ENCODE measurements around the gene PTK7. TPM values are rescaled to one million over a fixed set of nuclear protein-coding genes. Genes with fewer than 3 reads are reported as not detected.
A peak's percentile ranks its signal among the peaks of the same experiment; 100 is the strongest.
"Not testable (repeated sequence)": the region's sequence is repeated elsewhere in the genome, so short reads cannot be mapped to it uniquely, and the experiment has no call there.

The PTK7 gene
- total RNA-seq, 2 experiments from 2014 or later: 3.3 to 3.9 TPM

DNA sequence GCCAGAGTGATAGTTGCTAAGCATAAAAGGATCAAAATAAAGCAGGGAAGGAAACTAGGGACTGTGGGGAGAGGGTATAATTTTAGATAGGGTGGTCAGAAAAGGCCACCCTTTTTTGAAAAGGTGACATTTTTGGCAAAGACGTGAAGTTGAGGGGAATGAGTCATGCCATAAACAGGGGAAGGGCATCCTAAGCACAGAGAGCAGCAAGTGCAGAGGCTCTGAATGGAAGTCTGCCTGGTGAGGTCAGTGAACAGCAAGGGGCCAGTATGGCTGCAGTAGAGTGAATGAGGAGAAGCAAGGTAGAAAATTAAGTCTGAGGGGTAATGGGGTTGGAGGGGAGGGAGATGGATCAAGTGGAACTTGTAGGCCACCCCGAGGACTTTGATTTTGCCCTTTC, 14.3 kb upstream of the PTK7 start:
- peaks cover 23% of the 10 kb centered on the region for H3K4me1 Mint-ChIP-seq
- H3K36me3 Mint-ChIP-seq: no peaks in the 10 kb centered on the region
- DNase-seq: no peak
- H3K9me3 Mint-ChIP-seq: no peaks in the 10 kb centered on the region
- H3K4me3 Mint-ChIP-seq: no peak overlapping the region
- no peak overlapping the region for H3K27ac Mint-ChIP-seq
- no peaks in the 10 kb centered on the region for H3K27me3 Mint-ChIP-seq

DNA sequence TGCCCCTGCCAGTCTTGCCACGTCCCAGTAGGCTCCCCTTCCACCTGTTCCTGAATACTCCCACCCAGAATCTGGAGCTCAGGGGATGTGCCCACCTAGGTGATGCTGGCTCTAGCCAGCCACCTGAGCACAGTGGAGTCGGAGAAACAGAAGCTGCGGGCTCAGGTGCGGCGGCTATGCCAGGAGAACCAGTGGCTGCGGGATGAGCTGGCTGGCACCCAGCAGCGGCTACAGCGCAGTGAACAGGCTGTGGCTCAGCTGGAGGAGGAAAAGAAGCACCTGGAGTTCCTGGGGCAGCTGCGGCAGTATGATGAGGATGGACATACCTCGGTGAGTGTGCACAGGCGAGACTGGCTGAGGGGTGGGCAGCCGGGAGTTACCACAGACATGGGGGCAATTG, 13.3 kb upstream of the PTK7 start:
- DNase-seq: no peak
- no peak overlapping the region for H3K4me3 Mint-ChIP-seq
- peaks cover 20% of the 10 kb centered on the region for H3K4me1 Mint-ChIP-seq
- H3K9me3 Mint-ChIP-seq: no peaks in the 10 kb centered on the region
- no peaks in the 10 kb centered on the region for H3K36me3 Mint-ChIP-seq
- no peak overlapping the region for H3K27ac Mint-ChIP-seq
- H3K27me3 Mint-ChIP-seq: no peaks in the 10 kb centered on the region

DNA sequence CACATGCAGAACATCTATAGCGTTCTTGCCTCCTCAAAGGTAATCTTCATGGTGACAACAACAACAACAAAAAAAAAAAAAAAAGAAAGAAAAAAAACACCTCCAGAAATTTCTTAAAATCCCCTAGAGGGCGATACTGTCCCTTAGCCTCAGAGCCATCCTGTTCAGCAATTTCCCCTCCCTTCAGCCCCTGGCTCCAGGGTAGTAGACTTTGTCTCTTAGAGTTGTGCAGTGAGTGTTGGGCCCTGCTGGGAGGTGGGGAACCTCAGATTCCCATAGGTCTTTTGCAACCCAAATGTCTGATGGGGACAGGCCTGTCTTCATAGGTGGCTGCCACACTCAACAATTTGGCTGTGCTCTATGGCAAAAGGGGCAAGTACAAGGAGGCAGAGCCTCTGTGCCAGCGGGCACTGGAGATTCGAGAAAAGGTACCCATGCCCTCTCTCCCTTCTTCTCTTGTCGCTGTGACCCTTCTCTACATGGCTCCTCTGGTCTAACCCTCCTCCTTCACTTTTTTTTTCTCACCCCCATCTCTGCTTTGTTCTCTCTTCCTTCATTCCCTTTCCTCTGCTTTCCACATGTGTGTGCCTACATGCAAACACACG, 6.0 kb upstream of the PTK7 start:
- DNase-seq: no peak
- H3K36me3 Mint-ChIP-seq: no peaks in the 10 kb centered on the region
- H3K27me3 Mint-ChIP-seq: no peaks in the 10 kb centered on the region
- no peak overlapping the region for H3K4me3 Mint-ChIP-seq
- no peaks in the 10 kb centered on the region for H3K4me1 Mint-ChIP-seq
- H3K27ac Mint-ChIP-seq: no peak overlapping the region
- H3K9me3 Mint-ChIP-seq: no peaks in the 10 kb centered on the region

DNA sequence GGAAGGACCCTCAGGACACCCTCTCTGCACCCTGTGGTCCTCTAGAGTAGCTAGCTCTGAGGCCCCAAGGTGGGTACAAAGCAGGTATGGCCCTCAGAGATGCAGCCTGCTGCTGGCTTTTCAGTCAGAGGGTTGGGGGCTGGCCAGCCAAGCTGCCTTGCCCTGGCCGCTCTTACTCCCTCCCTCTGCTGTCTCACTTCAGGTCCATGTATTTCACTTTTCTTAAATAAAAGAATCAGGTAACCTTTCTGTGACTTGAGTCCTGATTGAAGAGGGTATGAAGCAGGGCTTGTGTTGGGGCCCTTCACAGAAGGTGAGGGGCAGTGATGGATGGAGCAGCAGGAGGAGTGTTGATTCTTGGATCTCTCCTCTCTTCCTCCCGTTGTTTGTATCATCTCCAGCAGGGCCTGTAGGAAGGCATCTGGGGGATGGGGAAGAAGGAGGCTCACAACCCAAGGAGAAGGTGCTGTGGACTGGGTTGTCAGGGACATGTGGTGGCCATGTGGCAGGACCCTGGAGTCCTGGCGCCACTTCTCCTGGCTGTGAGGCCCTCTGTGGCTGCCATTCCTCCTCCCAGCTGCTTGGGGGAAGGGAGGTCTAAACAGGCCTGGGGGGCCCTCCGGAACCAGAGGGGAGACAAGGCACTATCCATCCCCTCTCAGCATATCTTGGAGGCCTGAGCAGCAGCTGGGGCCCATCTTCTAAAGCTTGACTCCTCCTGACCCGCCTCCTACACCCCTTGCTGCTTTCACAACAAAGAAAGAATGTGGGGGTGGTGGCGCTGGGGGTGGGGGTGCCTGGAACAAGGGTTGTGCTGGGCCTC, 1.1 kb upstream of the PTK7 start:
- H3K27ac Mint-ChIP-seq: no peak overlapping the region
- H3K4me1 Mint-ChIP-seq: peaks cover 3% of the 10 kb centered on the region
- H3K36me3 Mint-ChIP-seq: no peaks in the 10 kb centered on the region
- DNase-seq: no peak
- H3K4me3 Mint-ChIP-seq: no peak overlapping the region
- peaks cover 18% of the 10 kb centered on the region for H3K27me3 Mint-ChIP-seq
- no peaks in the 10 kb centered on the region for H3K9me3 Mint-ChIP-seq

DNA sequence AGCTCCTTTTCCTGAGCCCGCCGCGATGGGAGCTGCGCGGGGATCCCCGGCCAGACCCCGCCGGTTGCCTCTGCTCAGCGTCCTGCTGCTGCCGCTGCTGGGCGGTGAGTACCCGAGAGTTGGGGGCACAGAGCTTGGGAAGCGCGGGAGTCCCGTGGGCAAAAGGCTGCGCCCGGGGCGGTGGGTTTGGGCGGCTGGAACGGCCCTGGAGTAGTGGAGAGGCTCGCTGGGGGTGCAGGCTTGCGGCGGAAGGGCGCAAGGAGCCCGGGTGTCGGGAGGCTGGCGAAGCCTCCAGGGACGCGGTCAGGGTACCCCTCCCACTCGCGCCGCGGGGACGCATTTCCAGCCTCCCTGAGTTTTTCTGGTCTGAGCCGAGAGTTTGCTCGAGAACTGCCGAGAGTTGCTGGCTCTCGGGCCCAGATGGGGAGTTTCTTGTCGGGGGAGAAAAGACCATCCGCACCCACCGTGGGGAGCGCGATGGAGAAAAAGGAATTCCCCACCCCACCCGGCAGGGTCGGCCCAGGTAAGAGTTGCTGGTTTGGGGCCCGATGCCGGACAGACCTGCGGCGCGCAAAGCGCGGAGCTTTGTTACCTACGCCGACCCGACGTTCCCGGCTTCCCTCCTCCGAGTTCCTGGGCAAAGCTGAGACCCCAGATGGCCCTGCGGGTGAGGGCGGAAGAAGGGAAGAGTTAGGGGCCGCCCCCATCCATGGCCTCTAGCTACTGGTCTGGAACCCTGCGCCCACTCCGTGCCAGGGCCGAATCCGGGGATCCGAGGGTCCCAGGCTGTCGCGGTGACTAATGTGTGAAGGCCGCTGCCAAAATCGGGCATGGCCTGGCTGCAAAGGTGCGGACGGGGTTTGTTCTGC, 584 bp downstream of the PTK7 start:
- no peak for DNase-seq
- peaks cover 4% of the 10 kb centered on the region for H3K4me1 Mint-ChIP-seq
- no peak overlapping the region for H3K27ac Mint-ChIP-seq
- no peaks in the 10 kb centered on the region for H3K36me3 Mint-ChIP-seq
- peak overlapping the region; percentile 66 for H3K4me3 Mint-ChIP-seq
- peaks cover 18% of the 10 kb centered on the region for H3K27me3 Mint-ChIP-seq
- H3K9me3 Mint-ChIP-seq: no peaks in the 10 kb centered on the region

DNA sequence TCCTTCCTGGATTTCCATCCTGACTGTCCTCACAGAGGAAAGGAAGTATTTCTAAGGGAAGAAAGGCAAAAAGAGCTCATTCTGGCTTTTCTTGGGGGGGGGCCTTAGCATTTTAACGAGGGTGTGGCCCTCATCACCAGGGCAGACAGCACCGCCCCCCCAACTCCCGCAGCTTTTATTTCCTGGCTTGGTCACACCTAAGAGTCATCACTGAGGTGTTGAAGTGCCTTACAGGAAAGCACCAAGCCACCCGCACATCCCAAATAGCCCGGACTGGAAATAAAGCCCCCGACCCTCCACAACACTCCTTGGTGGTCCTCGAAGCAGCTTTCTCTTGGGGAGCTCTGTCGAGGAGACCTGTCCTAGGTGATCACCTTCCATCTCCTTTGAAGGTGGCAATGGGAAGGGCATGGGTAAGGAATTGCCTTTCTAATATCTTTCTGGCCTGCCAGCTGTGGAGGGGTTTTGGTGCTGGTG, 1.3 kb downstream of the PTK7 start:
- Mint-ChIP-seq H3K9me3 (no peaks in the 10 kb centered on the region), H3K4me1 (peaks cover 6% of the 10 kb centered on the region), H3K4me3 (peak overlapping the region; percentile 66), H3K36me3 (no peaks in the 10 kb centered on the region), H3K27me3 (peaks cover 18% of the 10 kb centered on the region), H3K27ac (no peak overlapping the region)
- no peak for DNase-seq

DNA sequence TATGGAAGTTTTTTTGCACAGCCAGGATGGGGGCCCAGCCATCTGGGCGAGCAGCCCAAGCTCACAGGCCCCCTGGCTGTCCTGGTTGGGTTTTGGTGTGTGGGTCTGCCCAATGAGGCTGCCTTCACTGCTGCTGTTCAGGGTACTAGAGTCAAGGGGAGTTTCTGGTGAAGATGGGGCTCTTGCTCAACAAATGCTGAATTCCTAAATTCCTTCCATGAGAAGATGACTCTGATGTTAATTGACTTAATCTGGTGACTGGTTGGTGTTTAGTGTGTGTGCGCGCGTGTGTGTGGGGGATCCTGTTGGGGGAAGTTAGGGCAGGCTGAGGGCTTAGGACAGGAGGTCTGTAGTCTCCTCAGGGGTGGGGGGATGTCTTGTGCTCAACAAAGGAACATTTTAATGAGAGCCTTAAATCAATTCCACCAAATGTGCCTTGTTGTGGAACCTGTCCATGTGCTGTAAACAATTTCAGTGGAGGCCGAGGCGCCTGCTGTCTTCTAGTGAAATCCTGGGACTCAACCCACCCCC, 1.9 kb downstream of the PTK7 start:
- H3K4me1 Mint-ChIP-seq: peaks cover 6% of the 10 kb centered on the region
- peaks cover 18% of the 10 kb centered on the region for H3K27me3 Mint-ChIP-seq
- no peaks in the 10 kb centered on the region for H3K9me3 Mint-ChIP-seq
- no peak overlapping the region for H3K4me3 Mint-ChIP-seq
- H3K27ac Mint-ChIP-seq: no peak overlapping the region
- H3K36me3 Mint-ChIP-seq: no peaks in the 10 kb centered on the region
- no peak for DNase-seq

DNA sequence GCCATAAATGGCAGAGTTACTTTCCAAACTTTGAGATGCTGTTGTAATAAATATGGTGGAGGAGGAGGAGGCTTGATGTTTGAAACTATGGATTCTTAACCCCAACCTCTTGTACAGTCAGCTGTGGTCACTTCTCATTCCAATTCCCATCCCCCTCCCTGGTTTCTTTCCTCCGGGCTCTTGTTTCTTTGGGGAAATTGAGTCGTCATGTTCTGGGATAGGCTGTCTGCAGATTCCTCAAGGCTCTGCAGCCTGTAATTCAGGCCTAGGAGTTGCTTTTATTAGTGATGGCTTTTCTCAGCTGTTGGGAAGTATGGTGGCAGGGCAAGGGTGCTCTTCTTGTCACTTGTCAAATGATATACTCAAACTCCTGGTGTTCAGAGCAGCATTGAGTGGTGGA, 2.6 kb downstream of the PTK7 start:
- no peaks in the 10 kb centered on the region for H3K9me3 Mint-ChIP-seq
- no peak overlapping the region for H3K4me3 Mint-ChIP-seq
- H3K36me3 Mint-ChIP-seq: no peaks in the 10 kb centered on the region
- DNase-seq: no peak
- H3K27ac Mint-ChIP-seq: no peak overlapping the region
- peaks cover 8% of the 10 kb centered on the region for H3K4me1 Mint-ChIP-seq
- peaks cover 18% of the 10 kb centered on the region for H3K27me3 Mint-ChIP-seq

DNA sequence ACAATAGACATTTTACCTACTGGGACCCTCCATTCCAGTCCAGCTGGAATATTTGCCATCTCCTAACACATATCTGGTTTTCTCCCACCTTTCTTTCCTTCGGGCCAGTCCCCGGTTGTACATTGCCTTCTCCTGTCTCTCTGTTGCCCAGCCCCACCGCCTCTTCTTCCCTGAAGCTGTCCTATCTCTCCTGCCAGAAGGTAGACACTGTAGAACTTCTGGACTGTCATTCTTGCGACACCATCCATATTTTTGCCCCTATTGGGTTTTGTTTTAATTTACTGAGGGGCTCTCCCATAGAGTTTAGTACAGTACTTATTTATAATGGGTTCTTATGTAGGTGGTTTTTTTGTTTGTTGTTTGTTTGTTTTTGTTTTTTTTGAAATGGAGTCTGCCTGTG, 4.9 kb downstream of the PTK7 start:
- Mint-ChIP-seq H3K4me3 (no peak overlapping the region), H3K27ac (no peak overlapping the region), H3K27me3 (peaks cover 18% of the 10 kb centered on the region), H3K9me3 (no peaks in the 10 kb centered on the region), H3K36me3 (no peaks in the 10 kb centered on the region), H3K4me1 (peaks cover 10% of the 10 kb centered on the region)
- DNase-seq: no peak

DNA sequence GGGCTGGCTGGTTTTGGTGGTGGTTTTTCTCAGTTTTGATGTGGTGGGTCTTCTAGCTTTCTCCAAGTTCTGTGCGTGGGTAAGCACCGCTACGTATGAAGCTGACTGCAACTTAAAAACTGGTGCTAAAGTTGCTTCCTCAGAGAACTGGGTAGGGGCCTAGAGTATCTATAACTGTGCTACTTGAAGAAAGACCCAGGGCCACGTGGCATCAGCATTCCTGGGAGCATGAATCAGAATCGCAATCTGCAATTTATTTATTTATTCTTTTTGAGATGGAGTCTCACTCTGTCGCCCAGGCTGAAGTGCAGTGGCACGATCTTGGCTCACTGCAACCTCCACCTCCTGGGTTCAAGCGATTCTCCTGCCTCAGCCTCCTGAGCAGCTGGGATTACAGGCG, 5.8 kb downstream of the PTK7 start:
- not testable (repeated sequence) for H3K9me3 Mint-ChIP-seq, H3K4me3 Mint-ChIP-seq, H3K36me3 Mint-ChIP-seq, H3K27ac Mint-ChIP-seq, DNase-seq
- H3K4me1 Mint-ChIP-seq: peaks cover 13% of the 10 kb centered on the region
- H3K27me3 Mint-ChIP-seq: peaks cover 14% of the 10 kb centered on the region

DNA sequence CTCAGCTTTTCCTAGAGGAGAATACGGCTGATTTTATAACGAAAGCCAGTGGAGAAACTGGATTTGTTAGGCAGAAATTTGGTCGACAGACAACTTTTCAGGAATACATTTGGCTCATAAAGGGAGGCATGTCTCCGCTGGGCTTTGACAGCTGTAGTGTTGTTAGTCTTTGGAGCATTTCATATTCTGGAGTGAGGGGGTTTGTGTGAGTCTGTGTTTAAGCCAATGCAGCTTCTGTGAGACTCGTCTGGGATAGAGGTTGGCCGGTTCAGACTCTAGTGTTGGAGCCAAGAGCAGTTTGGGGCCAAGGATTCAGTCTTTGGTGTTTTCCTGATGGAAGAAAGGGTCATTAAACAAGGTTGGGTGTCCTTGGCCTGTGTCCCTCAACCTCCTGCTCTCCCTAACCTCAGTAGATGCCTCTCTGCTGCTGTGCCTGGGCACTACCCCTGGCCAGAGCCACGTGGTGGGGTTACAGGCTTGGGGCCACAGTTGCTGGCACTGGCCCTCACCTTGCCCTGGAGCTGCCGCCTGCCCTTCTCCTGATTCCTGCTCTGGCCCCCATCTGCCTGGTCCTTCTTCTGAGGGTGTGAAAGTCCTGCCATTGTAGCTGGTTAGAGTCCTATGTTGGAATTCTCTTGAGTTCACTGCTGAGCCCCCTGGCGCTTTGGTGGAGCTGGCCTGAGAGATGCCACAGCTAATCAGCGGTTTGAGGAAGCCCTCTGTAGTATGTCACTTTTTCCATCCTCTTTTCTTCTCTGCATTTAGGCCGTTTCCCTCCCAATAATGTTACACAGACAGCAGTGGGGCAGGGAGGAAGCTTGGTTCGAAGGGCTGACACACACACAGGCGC, 6.9 kb downstream of the PTK7 start:
- H3K27me3 Mint-ChIP-seq: peaks cover 2% of the 10 kb centered on the region
- no peak for DNase-seq
- H3K4me3 Mint-ChIP-seq: no peak overlapping the region
- no peaks in the 10 kb centered on the region for H3K36me3 Mint-ChIP-seq
- H3K4me1 Mint-ChIP-seq: peaks cover 11% of the 10 kb centered on the region
- no peaks in the 10 kb centered on the region for H3K9me3 Mint-ChIP-seq
- no peak overlapping the region for H3K27ac Mint-ChIP-seq

DNA sequence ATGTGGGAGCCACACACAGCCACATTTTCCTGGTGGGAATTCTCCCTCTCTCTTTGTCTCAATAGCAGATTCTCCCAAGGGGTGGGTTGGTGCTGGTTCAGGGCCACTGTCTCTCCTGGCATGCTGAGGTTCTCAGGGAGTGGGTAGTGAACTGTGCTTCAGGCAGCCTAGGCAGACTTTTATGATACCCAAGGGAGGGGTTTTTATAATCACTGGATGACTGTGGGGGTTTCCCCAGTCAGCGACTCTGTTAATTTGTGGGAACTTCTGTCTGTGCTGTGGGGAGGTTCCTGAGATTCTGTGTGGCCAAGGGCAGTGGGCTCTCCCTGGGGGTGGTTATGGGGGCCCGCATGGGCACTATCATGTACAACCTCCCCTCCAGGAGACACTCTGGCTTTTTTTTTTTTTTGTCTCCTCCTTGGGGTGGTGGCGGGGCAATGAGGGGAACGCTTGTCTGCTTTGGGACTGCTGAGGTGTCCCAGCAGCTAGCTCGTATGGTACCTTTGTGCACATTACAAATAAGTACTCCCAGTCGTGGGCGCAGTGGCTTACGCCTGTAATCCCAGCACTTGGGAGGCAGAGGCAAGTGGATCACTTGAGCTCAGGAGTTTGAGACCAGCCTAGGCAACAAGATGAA, 10.0 kb downstream of the PTK7 start:
- no peak overlapping the region for H3K27ac Mint-ChIP-seq
- no peaks in the 10 kb centered on the region for H3K36me3 Mint-ChIP-seq
- no peak overlapping the region for H3K4me3 Mint-ChIP-seq
- peak; percentile 16 for DNase-seq
- H3K4me1 Mint-ChIP-seq: peaks cover 11% of the 10 kb centered on the region
- no peaks in the 10 kb centered on the region for H3K9me3 Mint-ChIP-seq
- H3K27me3 Mint-ChIP-seq: no peaks in the 10 kb centered on the region

DNA sequence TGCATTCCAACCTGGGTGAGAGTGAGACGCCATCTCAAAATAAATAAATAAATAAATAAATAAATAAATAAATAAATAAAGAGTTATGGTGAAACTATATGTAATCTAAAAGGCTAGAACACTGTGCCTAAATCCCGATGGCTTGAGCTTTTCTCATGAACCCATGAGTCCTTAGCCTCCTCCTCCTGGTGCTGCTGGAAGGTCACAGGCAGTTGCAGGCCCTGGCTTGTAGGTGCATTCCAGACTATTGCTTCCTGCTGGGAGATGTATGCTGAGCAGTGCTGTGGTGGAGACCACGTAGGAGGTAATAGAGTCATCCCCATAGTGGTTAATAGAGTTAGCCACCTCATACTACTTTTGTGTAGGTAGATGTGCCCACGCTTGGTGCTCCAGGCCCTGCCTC, 12.5 kb downstream of the PTK7 start:
- Mint-ChIP-seq H3K36me3 (no peaks in the 10 kb centered on the region), H3K27ac (no peak overlapping the region), H3K9me3 (no peaks in the 10 kb centered on the region), H3K4me1 (peaks cover 6% of the 10 kb centered on the region), H3K27me3 (no peaks in the 10 kb centered on the region), H3K4me3 (no peak overlapping the region)
- DNase-seq: no peak

DNA sequence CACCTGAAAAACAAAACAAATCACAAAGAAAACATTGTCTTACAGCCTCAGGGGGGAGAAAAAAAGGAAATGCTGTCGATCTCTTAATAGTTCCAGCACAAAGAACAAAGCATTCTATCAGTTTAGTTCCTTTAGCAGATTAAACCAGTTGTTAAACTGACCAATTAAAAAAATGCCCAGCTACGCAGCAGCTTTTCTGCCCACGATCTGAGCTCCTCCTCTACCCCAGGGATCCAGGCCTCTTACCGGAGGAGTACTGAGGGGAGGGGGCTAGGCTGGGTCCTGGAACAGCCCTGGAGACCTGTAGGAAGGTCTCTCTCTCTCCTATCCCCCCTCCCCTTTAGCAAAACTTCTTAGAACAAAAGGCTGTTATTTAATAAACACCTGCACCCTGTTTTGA, 13.4 kb downstream of the PTK7 start:
- no peaks in the 10 kb centered on the region for H3K36me3 Mint-ChIP-seq
- peaks cover 6% of the 10 kb centered on the region for H3K4me1 Mint-ChIP-seq
- H3K27ac Mint-ChIP-seq: no peak overlapping the region
- DNase-seq: no peak
- H3K9me3 Mint-ChIP-seq: no peaks in the 10 kb centered on the region
- no peaks in the 10 kb centered on the region for H3K27me3 Mint-ChIP-seq
- H3K4me3 Mint-ChIP-seq: no peak overlapping the region

Measured in activated naive CD8-positive, alpha-beta T cell treated with anti-CD3 and anti-CD28 coated beads for 36 hours (primary cell).